T47D (cell line): Measurements from ENCODE around the gene LRP5.
"Not testable (repeated sequence)": the region's sequence is repeated elsewhere in the genome, so short reads cannot be mapped to it uniquely, and the experiment has no call there.

Source experiments
- DNase-seq, 2 experiments: peaks; one replicate each; pipeline versions ENCODE4 v3.0.0 to v3.0.0-alpha.2; 2011 to 2012; ENCODE audit warnings: low read depth in 1 of 2, low spot score in 1 of 2
- JUND ChIP-seq: IDR thresholded peaks from 2 replicates; pipeline ENCODE4 v1.6.1; 2012; ENCODE audit warnings: low read depth
- in situ Hi-C: cut with HindIII; loops from 2 replicates; pipeline ENCODE4 v1.10.0; 2016; ENCODE audit warnings: low sequenced_read_pairs, low pct_unique_long_range_greater_than_20kb

LRP5 gene

DNA sequence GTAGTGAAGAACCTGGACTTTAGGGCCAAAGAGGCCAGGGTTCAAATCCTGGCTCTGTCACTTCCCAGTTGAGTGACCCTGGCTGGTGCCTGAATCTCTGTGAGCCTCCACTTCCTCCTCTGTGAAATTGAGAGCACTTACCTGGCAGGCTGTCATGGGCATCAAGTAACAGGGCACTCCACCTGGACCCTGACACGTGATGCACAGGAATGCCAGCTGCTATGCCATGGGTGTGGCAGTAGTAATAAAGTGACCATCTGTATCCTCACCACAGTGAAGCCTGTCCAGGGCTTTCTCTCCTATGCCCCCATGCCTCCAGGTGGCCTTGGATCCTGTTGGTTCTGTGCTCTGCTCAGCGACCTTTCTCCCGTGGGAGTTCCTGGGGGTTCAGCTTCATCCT is 118.4 kb downstream of the LRP5 start:
- in situ Hi-C loops = no loop called here
- DNase-seq = no peak
- TF ChIP-seq JUND = no peak

DNA sequence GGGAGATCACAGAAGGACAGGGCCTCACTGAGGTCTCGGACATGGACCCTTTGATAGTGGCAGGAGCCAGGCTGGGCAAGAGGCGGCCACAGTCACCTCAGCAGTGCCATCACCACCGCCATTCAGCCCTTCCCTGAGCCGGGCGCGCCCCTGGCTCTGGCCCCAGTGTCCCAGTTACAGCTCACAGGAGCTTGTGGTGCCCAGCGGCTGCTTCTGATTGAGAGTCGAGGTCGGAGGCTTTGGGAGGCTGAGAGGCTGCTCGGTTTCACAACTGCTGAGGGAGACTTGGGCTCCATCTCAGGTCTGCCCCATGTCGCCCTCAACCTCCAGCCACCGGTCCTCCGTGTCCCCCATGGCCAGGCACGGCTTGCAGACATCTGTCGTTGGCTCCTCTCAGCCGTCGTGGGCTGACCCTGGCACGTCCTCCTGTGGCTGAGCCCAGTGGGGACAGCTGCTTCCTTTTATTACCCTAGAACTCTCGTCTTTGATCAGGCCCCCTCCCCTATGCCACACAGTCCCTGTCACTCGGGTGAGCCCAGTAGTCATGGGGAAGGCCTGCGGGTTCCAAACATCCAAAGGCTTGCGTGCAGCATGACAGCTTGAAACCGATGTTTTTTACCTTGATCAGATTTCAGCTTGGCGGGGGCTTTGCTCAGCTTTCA is 119.7 kb downstream of the LRP5 start:
- no peak for DNase-seq
- in situ Hi-C loops = no loop called here
- no peak for TF ChIP-seq JUND

DNA sequence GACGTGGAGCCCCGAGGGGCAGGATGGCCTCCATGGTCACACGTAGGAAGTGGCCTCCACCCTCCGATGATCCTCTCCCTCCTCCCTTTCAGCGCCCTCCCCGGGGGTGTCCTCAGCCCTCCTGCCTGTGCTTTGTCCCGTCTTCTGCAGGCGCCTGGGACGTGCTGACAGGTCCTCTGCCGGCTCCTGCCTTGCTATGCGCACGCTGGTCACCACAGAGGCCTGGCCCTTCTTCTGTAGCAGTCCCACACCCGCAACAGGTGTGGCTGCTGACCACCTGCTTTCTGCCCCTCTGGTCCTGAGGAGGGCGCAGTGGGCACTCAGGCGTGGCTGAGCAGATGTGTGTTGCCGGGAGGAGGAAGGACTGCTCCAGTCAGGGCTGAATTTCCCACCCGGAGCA is 120.5 kb downstream of the LRP5 start:
- in situ Hi-C loops = no loop called here
- no peak for DNase-seq
- no peak for TF ChIP-seq JUND

DNA sequence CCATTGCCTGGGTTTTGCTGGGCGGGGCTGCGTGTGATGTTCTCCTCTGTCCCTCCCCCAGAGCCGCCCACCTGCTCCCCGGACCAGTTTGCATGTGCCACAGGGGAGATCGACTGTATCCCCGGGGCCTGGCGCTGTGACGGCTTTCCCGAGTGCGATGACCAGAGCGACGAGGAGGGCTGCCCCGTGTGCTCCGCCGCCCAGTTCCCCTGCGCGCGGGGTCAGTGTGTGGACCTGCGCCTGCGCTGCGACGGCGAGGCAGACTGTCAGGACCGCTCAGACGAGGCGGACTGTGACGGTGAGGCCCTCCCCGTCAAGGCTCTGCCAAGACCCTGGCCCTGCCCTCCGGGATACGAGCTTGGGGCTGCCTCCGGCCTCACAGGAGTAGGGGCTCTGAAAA is 121.2 kb downstream of the LRP5 start:
- in situ Hi-C loops = no loop called here
- TF ChIP-seq JUND = no peak
- DNase-seq = no peak

DNA sequence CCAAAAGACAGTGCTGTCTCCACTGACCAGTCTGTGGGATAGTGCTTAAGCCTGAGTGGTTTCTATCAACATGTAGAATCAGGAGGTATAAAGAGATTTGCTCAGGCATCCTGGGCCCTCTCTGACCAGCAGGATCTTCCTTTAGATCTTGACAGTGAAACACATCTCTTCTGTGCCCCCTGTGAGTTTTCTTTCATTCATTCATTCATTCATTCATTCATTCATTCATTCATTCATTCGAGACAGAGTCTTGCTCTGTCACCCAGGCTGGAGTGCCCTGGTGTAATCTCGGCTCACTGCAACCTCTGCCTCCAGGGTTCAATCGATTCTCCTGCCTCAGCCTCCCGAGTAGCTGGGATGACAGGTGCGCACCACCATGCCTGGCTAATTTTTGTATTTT is 121.8 kb downstream of the LRP5 start:
- DNase-seq, in situ Hi-C loops: not testable (repeated sequence)

DNA sequence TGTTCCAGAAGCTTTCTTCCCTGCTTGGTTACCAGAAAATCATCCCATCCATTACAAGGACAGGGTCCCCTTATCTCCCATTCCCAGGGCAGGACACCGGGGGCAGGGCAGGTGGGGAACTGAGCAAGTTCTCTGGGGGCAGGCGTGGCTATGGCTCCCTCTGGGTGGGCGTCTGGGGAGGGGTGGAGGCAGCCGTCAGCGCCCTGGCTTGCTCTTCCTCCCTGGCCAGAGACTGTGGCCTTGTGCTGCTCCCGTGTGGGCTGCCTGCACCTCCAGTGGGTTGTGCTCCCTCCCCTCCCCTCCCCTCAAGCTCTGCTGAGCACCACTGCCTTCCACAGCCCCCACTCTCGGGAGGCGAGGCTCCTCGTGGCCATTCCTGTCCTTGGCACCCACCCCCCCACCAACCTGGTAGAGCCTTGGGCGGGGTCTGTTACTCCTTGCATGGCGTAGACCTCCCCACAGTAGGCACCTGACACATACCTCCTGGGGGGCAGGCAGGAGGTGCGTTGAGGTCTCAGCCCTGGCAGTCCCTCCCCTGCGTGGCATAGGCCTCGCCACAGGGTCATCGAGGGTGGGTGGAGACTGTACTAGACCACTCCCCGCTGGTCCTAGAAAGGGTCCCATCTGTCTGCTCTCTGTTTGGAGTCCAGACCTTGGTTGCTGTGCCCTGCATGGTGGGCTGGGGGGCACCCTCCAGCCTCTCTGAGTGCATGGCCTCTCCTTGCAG is 123.9 kb downstream of the LRP5 start:
- no peak for TF ChIP-seq JUND
- in situ Hi-C loops = no loop called here
- no peak for DNase-seq

DNA sequence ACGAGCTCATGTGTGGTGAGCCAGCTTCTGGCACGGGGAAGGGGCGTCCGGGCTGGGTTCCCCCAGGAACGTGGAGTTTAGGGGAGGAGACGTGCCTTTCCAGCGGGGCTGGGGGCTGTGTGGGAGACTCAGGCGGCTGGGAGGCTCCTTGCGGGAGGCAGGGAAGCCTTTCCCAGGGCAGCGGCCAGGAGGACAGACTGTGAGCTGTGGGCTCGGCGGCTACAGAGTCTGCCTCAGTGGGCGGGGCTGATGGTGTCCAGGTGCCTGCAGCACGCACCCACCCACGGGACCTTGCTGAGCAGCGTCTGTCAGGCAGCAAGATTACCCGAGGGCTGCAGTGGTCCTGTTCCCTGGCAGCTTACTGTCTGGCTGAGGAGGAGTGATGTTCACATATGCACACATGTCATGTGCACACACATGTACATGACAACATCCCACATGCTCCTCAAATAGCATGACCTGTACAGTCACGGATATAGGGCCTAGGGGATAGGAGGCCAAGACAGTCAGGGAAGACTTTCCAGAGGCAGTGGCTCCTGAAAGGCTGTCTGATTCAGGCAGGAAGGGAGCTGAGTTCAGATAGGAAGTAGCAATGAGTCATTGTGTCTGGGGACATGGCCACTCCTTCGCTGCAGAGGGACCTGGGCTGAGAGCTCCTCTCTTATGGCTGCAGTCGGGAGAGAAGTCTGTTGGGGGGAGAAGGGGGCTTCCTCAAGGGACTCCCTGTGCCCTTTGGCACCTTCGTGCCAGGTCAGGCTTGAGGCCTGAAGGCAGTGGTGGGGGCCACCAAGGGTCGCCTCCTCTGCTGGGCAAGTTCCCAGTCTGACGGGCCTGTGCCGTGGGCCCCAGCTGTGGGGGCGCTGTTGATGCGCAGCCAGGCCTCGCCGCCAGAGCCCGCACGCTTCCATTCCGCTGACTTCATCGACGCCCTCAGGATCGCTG is 124.9 kb downstream of the LRP5 start:
- in situ Hi-C loops = no loop called here
- TF ChIP-seq JUND = no peak
- no peak for DNase-seq

DNA sequence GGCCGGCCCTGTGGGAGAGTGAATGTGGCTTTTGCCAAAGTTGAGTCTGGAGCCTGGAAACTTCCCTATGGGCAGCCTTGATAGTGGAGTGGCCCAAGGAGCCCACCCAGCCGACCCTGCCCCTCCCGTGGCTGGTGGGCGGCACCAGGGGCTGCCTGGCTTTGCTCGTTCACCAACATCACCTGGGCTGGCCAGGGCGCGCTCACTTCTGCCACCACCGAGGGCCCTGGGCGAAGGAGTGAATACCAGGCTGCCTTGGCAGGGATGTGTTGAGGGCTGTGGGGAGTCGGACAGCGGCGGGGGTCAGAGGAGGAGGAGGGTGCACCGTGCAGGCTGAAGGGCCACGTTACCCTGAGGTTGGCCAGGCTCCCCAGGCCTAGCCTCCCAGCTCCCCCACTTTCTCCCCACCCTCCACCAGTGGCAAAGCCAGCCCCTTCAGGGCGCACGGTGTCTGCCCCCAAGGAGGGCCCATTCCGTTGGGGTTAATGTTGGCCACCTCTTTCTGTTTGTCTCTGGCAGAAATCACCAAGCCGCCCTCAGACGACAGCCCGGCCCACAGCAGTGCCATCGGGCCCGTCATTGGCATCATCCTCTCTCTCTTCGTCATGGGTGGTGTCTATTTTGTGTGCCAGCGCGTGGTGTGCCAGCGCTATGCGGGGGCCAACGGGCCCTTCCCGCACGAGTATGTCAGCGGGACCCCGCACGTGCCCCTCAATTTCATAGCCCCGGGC is 125.7 kb downstream of the LRP5 start:
- DNase-seq = no peak
- in situ Hi-C loops = no loop called here
- TF ChIP-seq JUND = no peak

DNA sequence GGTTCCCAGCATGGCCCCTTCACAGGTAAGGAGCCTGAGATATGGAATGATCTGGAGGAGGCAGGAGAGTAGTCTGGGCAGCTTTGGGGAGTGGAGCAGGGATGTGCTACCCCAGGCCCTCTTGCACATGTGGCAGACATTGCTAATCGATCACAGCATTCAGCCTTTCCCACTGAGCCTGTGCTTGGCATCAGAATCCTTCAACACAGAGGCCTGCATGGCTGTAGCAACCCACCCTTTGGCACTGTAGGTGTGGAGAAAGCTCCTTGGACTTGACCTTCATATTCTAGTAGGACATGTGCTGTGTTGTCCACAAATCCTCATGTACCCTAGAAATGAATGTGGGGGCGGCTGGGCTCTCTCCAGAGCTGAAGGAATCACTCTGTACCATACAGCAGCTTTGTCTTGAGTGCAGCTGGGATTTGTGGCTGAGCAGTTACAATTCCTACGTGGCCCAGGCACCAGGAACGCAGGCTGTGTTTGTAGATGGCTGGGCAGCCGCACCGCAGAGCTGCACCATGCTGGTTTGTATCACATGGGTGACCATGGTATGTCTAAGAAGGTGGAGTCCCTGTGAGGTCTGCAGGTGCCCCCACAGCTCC is 126.4 kb downstream of the LRP5 start:
- in situ Hi-C loops = no loop called here
- no peak for TF ChIP-seq JUND
- no peak for DNase-seq

DNA sequence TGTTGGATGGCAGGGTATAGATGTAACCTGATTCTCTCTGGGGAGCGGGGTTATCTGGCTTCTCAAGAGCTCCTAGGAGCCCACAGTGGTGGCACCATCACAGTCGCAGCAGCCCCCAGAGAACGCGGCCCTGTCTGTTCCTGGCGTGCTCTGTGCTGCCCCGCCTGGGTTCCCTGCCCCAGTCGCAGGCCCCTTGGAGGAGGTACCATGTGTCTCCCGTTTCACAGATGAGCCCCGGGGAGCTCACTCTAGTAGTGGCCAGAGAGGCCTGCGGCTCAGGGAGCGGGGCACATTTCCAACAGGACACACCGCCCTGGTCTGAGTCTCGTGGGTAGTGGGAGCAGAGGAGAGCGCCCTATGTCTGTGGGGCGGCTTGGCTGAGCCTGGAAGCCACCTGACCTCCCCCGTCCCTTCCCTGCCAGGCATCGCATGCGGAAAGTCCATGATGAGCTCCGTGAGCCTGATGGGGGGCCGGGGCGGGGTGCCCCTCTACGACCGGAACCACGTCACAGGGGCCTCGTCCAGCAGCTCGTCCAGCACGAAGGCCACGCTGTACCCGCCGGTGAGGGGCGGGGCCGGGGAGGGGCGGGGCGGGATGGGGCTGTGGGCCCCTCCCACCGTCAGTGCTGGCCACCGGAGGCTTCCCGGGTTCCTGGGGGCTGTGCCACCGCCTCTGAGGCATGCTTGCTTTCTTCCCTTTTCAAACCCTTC is 127.1 kb downstream of the LRP5 start:
- in situ Hi-C loops = no loop called here
- DNase-seq = no peak
- no peak for TF ChIP-seq JUND

DNA sequence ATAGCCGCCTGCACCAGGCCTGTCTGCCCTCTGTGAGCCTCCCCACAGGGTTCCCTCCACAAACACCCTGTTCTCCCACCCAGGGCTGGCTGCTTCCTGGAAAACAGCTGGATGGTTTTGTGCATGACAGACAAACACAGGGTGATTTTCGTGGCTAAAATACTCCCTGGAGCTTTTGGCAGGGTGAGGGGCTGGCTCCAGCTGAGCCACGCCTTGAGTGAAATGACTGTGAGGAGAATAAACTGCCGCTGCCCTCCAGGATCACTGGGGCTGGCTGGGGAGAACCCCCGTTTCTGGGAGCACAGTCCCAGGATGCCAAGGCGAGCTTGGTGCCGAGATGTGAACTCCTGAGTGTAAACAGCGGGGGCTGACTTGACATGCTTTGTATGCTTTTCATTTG is 127.8 kb downstream of the LRP5 start:
- in situ Hi-C loops = no loop called here
- no peak for TF ChIP-seq JUND
- no peak for DNase-seq
